Activated T-cell treated with anti-CD3 and anti-CD28 coated beads, Interleukin-2, amount 50 U/mL, for 72 hours (primary cell): ENCODE measurements around the gene GRHL1. TPM values are rescaled to one million over a fixed set of nuclear protein-coding genes. Genes with fewer than 3 reads are reported as not detected.
"Not testable (repeated sequence)": the region's sequence is repeated elsewhere in the genome, so short reads cannot be mapped to it uniquely, and the experiment has no call there.

Experiments
- ATAC-seq, 2 donors: fragments of 150-1000 bp; cut with Tn5 transposase; replicated peaks in 1 of 2; 2 replicates each; pipeline ENCODE4 v1.10.0; 2021; ENCODE audit warnings: moderate library complexity in 2 of 2, mild to moderate bottlenecking in 1 of 2
- DNase-seq, 2 donors: peaks; one replicate each; pipeline ENCODE4 v3.0.0; 2021 to 2022; ENCODE audit warnings: mixed read lengths in 1 of 2
- H3K27ac Mint-ChIP-seq: one replicate; pipeline ENCODE4 v1.8.0; 2022; ENCODE audit warnings: mild to moderate bottlenecking, moderate library complexity, mixed read lengths
- H3K27me3 Mint-ChIP-seq: one replicate; pipeline ENCODE4 v1.8.0; 2022; ENCODE audit warnings: low read depth, mixed read lengths
- H3K36me3 Mint-ChIP-seq, 2 donors: one replicate each; pipeline ENCODE4 v1.8.0; 2022; ENCODE audit warnings: mixed read lengths in 2 of 2, mild to moderate bottlenecking in 1 of 2; ENCODE audit not compliant: insufficient read depth in 2 of 2
- H3K4me1 Mint-ChIP-seq: one replicate; pipeline ENCODE4 v1.8.0; 2022; ENCODE audit warnings: low read depth, mixed read lengths
- H3K4me3 Mint-ChIP-seq, 2 donors: one replicate each; pipeline ENCODE4 v1.8.0; 2022; ENCODE audit warnings: mild to moderate bottlenecking in 2 of 2, mixed read lengths in 2 of 2, moderate library complexity in 2 of 2
- H3K9me3 Mint-ChIP-seq, 2 donors: one replicate each; pipeline ENCODE4 v1.8.0; 2022; ENCODE audit warnings: mixed read lengths in 2 of 2
- total RNA-seq, 2 donors: library from RNA; stranded (reverse); gene quantifications; one replicate each; pipeline ENCODE4 v1.2.3, GENCODE V29; 2022

Gene GRHL1, protein sequence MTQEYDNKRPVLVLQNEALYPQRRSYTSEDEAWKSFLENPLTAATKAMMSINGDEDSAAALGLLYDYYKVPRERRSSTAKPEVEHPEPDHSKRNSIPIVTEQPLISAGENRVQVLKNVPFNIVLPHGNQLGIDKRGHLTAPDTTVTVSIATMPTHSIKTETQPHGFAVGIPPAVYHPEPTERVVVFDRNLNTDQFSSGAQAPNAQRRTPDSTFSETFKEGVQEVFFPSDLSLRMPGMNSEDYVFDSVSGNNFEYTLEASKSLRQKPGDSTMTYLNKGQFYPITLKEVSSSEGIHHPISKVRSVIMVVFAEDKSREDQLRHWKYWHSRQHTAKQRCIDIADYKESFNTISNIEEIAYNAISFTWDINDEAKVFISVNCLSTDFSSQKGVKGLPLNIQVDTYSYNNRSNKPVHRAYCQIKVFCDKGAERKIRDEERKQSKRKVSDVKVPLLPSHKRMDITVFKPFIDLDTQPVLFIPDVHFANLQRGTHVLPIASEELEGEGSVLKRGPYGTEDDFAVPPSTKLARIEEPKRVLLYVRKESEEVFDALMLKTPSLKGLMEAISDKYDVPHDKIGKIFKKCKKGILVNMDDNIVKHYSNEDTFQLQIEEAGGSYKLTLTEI
- total RNA-seq = 1 to 10 TPM in 1 of 2 donors, under 1 TPM in 1; 0.83 to 1.1 TPM

- DNase-seq = peak; percentile 94 to 96
- Mint-ChIP-seq H3K4me1 (peaks cover 6% of the 10 kb centered on the region), H3K36me3 (no peaks in the 10 kb centered on the region), H3K4me3 (peak within 1 kb of the TSS; percentile 89 to 90), H3K27me3 (peaks cover 54% of the 10 kb centered on the region), H3K27ac (no peak within 1 kb of the TSS), H3K9me3 (no peaks in the 10 kb centered on the region)
- peak; percentile 95 to 96 for ATAC-seq
Measured at GRCh38 chr2:9951522-9952285, at the start of gene GRHL1. GRHL1 (plus strand) TSS chr2:9951693; CDS start chr2:9951834, 141 bp downstream.

DNA sequence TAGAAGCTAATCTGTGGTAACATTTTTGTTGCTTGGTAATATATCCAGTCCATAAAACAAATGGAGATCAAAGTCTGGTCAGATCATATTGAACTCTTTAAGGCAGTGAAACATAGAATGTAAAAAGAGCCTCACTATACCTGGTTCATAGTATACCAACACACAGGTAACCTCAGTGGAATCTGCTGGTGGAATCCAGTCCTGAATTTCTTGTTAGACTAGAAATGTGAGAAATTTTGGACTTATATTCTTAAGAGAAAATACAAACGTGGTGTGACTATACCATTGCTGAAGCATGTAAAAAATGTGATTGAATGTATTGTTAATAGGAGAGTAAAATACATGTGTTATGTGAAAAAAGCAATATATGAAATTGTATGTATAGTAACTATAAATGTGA, 46.1 kb upstream of the GRHL1 start:
- Mint-ChIP-seq H3K4me3 (no peak overlapping the region), H3K4me1 (peaks cover 6% of the 10 kb centered on the region), H3K27me3 (no peaks in the 10 kb centered on the region), H3K9me3 (no peaks in the 10 kb centered on the region), H3K36me3 (peaks cover 0 to 5% of the 10 kb centered on the region in 2 donors), H3K27ac (no peak overlapping the region)
- DNase-seq (no peak), ATAC-seq (no peak)

DNA sequence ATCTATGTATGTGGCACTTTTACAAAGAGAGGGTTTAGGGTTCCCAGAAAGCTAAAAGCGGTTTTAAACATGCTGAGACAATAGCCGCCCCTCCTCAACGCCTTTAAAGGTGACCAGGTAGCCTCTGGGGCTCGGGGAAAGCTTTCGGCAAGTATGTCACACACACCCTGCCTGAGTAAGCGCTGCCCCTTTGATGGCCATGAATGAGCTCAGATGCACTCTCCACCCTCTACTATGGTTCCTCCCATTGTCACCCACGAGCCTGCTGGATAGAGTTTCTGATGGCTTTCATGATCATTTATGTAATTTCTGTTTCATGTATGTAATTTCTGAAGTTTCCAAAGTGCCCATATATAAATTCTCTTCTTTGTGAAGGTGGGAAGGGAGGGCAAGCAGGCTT, 44.1 kb upstream of the GRHL1 start:
- no peak for DNase-seq
- H3K36me3 Mint-ChIP-seq = peaks cover 0 to 5% of the 10 kb centered on the region in 2 donors
- peaks cover 6% of the 10 kb centered on the region for H3K4me1 Mint-ChIP-seq

DNA sequence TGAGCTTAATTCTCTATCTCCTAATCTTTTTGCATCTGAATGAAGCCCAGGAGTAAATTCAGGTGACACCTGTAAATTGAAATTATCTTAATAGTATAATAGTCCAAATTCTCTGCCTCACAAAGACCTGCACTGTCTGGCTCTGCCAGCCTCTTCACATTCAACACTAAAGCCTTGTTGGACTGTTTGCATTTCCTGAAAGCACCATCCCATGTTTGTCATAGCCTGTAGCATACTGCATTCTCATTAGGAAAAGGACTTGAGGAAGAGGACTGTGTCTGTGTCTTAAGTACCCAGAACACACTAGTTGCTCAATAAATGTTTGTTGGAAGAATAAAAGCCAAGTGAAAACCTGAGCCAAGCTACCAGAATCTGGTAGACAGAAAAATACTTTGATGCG, 42.9 kb upstream of the GRHL1 start:
- no peak for DNase-seq
- H3K4me3 Mint-ChIP-seq = no peak overlapping the region
- H3K36me3 Mint-ChIP-seq = peaks cover 0 to 14% of the 10 kb centered on the region in 2 donors
- no peaks in the 10 kb centered on the region for H3K27me3 Mint-ChIP-seq
- ATAC-seq = no peak
- no peaks in the 10 kb centered on the region for H3K9me3 Mint-ChIP-seq
- H3K27ac Mint-ChIP-seq = no peak overlapping the region
- H3K4me1 Mint-ChIP-seq = peaks cover 6% of the 10 kb centered on the region

More for the DNA sequence above, 44.1 kb upstream of the GRHL1 start:
- no peak for ATAC-seq
- no peaks in the 10 kb centered on the region for H3K9me3 Mint-ChIP-seq
- H3K4me3 Mint-ChIP-seq = no peak overlapping the region
- H3K27me3 Mint-ChIP-seq = no peaks in the 10 kb centered on the region
- no peak overlapping the region for H3K27ac Mint-ChIP-seq

DNA sequence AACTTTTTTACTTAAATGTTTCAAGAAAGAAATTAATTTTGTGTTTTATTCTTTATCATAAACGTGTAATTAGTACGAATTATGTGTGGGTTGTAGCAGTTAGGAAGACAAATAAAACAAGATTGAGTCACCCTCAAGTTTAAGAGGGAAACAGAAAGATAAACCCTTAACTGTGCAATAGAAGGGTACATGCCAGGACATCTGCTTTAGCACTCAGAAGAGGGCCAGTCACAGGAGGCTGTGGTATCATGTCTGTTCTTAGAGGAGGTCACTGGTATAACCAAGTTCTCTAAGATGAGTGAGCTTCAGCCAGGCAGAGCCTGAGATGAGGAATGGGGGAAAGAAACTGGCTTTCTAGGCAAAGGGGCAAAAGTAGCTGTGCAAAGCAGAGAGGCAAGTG, 42.4 kb upstream of the GRHL1 start:
- Mint-ChIP-seq H3K4me1 (peaks cover 9% of the 10 kb centered on the region), H3K36me3 (peaks cover 0 to 18% of the 10 kb centered on the region in 2 donors), H3K27ac (no peak overlapping the region), H3K9me3 (no peaks in the 10 kb centered on the region), H3K4me3 (no peak overlapping the region), H3K27me3 (no peaks in the 10 kb centered on the region)
- DNase-seq (no peak), ATAC-seq (no peak)

DNA sequence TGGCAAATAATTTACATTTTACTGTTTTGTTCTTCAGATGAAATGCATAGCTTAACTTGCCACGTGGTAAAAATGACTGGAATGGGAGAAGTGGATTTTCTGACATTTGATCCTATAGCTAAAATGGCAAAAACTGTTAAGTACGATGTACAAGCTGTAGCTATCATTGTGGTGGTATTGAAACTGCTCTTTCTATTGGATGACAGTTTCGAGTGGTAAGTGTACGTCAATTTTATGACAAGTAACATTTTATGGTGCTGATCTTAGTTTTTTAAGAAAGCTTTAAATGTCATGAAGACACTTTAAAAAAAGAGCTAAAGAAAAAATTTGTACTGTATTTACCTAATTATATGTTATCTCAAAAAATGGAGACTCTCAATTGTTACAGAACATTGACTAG, 40.8 kb upstream of the GRHL1 start:
- peaks cover 0 to 21% of the 10 kb centered on the region in 2 donors for H3K36me3 Mint-ChIP-seq
- DNase-seq = no peak
- H3K9me3 Mint-ChIP-seq = no peaks in the 10 kb centered on the region
- H3K4me1 Mint-ChIP-seq = peaks cover 20% of the 10 kb centered on the region
- H3K27me3 Mint-ChIP-seq = no peaks in the 10 kb centered on the region
- no peak for ATAC-seq
- no peak overlapping the region for H3K4me3 Mint-ChIP-seq
- H3K27ac Mint-ChIP-seq = no peak overlapping the region

DNA sequence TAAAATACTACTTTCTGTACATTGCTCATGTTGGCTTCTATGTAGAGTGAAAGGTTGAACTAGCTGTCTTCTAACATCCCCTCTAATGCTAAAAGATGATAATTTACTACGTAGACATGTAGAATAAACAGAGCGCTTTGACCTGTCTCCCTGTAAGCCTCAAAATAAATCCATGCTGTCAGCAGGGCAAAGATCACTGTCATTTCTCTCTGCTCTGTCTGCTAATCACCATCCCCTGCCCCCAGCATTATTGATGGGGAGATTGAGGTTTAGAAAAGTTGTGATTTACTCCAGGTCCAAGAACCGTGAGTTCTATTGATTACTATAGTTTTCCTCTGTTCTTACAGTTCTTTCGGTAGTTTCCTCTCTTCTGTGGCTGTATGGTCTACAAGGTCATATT, 39.0 kb upstream of the GRHL1 start:
- H3K9me3 Mint-ChIP-seq = no peaks in the 10 kb centered on the region
- ATAC-seq = no peak
- DNase-seq = no peak
- H3K36me3 Mint-ChIP-seq = peaks cover 0 to 24% of the 10 kb centered on the region in 2 donors
- peaks cover 17% of the 10 kb centered on the region for H3K4me1 Mint-ChIP-seq
- no peak overlapping the region for H3K4me3 Mint-ChIP-seq
- no peaks in the 10 kb centered on the region for H3K27me3 Mint-ChIP-seq
- H3K27ac Mint-ChIP-seq = no peak overlapping the region

- Mint-ChIP-seq H3K4me1 (peaks cover 13% of the 10 kb centered on the region), H3K4me3 (no peak overlapping the region), H3K9me3 (no peaks in the 10 kb centered on the region), H3K27ac (no peak overlapping the region), H3K27me3 (no peaks in the 10 kb centered on the region), H3K36me3 (peaks cover 0 to 22% of the 10 kb centered on the region in 2 donors)
- ATAC-seq = peak; percentile 100
- DNase-seq = peak; percentile 67 to 80
Measured at GRCh38 chr2:9914384-9915065, 37.0 kb upstream of the GRHL1 start.

- Mint-ChIP-seq H3K9me3 (no peaks in the 10 kb centered on the region), H3K4me3 (no peak overlapping the region), H3K4me1 (peaks cover 13% of the 10 kb centered on the region), H3K36me3 (peaks cover 0 to 16% of the 10 kb centered on the region in 2 donors), H3K27me3 (no peaks in the 10 kb centered on the region), H3K27ac (no peak overlapping the region)
- no peak for ATAC-seq
- no peak for DNase-seq
Measured at GRCh38 chr2:9918275-9918674, 33.2 kb upstream of the GRHL1 start.

- no peak for ATAC-seq
- peaks cover 7% of the 10 kb centered on the region for H3K4me1 Mint-ChIP-seq
- no peak overlapping the region for H3K4me3 Mint-ChIP-seq
- peaks cover 0 to 7% of the 10 kb centered on the region in 2 donors for H3K36me3 Mint-ChIP-seq
- H3K9me3 Mint-ChIP-seq = no peaks in the 10 kb centered on the region
- H3K27me3 Mint-ChIP-seq = no peaks in the 10 kb centered on the region
- DNase-seq = no peak
- H3K27ac Mint-ChIP-seq = no peak overlapping the region
Measured at GRCh38 chr2:9919512-9919911, 32.0 kb upstream of the GRHL1 start.

- H3K4me1 Mint-ChIP-seq, ATAC-seq, H3K9me3 Mint-ChIP-seq, DNase-seq, H3K27ac Mint-ChIP-seq, H3K27me3 Mint-ChIP-seq, H3K4me3 Mint-ChIP-seq: not testable (repeated sequence)
- peaks cover 5 to 22% of the 10 kb centered on the region in 2 donors for H3K36me3 Mint-ChIP-seq
Measured at GRCh38 chr2:9927020-9927419, 24.5 kb upstream of the GRHL1 start.

GRCh38 chr2:9937258-9937657, 14.2 kb upstream of the GRHL1 start:
- no peak for ATAC-seq

More at GRCh38 chr2:9937258-9937657, 14.2 kb upstream of the GRHL1 start:
- Mint-ChIP-seq H3K27me3 (peaks cover 4% of the 10 kb centered on the region), H3K36me3 (peaks cover under 1 to 4% of the 10 kb centered on the region in 2 donors), H3K4me1 (no peaks in the 10 kb centered on the region), H3K9me3 (no peaks in the 10 kb centered on the region), H3K27ac (no peak overlapping the region), H3K4me3 (no peak overlapping the region)
- no peak for DNase-seq
